Measurements from ENCODE around the gene TSPYL1.

DNA sequence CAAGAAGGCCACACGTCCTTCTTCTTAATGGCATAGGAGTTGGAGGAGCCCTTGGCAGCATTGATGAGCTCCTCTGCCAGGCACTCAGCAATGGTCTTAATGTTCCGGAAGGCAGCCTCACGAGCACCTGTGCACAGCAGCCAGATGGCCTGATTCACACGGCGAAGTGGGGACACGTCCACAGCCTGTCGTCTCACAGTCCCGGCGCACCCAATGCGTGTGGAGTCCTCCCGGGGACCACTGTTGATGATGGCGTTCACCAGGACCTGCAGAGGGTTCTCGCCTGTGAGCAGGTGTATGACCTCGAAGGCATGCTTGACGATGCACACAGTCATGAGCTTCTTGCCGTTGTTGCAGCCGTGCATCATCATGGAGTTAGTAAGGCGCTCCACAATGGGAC lies 21.2 kb downstream of the TSPYL1 start:
- TF ChIP-seq, protein P1, sequence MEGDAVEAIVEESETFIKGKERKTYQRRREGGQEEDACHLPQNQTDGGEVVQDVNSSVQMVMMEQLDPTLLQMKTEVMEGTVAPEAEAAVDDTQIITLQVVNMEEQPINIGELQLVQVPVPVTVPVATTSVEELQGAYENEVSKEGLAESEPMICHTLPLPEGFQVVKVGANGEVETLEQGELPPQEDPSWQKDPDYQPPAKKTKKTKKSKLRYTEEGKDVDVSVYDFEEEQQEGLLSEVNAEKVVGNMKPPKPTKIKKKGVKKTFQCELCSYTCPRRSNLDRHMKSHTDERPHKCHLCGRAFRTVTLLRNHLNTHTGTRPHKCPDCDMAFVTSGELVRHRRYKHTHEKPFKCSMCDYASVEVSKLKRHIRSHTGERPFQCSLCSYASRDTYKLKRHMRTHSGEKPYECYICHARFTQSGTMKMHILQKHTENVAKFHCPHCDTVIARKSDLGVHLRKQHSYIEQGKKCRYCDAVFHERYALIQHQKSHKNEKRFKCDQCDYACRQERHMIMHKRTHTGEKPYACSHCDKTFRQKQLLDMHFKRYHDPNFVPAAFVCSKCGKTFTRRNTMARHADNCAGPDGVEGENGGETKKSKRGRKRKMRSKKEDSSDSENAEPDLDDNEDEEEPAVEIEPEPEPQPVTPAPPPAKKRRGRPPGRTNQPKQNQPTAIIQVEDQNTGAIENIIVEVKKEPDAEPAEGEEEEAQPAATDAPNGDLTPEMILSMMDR (IDR thresholded peaks at IDR 0.05; ENCODE audit: insufficient read depth, low read length): no peak
- TF ChIP-seq GABPA (IDR thresholded peaks at IDR 0.05; ENCODE audit: low read depth): no peak
- TF ChIP-seq POLR2AphosphoS5 (IDR thresholded peaks at IDR 0.05; ENCODE audit: low read depth): no peak
- TF ChIP-seq REST (IDR thresholded peaks at IDR 0.05; ENCODE audit: insufficient replicate concordance, low read depth): no peak

All from HL-60 (cell line).